ENCODE data around the gene ADAM10.

Gene ADAM10

DNA sequence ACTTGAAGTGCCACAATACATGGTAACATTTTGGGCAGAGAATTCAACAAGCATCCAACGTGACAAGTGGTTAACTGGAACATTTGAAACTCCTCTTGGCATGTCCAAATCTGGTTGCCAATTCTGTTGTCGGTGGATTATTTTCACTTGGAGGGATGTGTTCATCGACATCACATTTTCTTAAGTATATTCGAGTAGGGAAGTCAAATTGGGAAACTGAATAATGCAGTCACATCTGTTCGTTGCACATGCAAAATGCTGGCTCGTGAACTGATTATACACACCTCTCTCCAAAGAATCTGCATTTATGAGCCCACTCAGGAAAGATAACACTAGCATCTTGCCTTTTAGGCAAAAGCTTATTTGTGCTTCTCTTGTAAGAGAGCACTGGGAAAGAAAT is 178.0 kb downstream of the ADAM10 start:
- Histone ChIP-seq H3K9ac (ENCODE audit: low read length) (no peak overlapping the region), H3K4me3 (ENCODE audit: low read length) (no peak overlapping the region), H3K27me3 (replicated peaks; ENCODE audit: control insufficient read depth, insufficient read depth, low read length) (no peaks in the 10 kb centered on the region), H3K4me1 (ENCODE audit: control insufficient read depth, insufficient read depth, low read length) (no peaks in the 10 kb centered on the region), H3K36me3 (ENCODE audit: control insufficient read depth, insufficient read depth, low read length, severe bottlenecking) (no peaks in the 10 kb centered on the region), H3K9me3 (ENCODE audit: control insufficient read depth, low read length) (peaks cover 3% of the 10 kb centered on the region)
- no peak for DNase-seq (ENCODE audit: low read depth)

DNA sequence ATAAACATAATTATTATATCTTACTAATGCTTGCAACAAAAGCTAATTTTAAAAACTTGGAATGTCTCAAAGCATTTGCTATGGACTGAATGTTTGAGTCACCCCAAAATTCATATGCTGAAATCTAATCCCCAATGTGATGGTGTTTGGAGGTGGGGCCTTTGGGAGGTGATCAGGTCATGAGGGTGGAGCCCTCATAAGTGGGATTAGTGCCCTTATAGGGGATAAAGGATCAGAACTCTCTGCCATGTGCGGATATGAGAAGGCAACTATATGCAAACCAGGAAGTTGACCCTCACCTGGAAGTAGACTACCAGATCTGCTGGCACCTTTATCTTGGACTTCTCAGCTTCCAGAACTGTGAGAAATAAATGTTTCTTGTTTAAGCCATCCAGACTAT is 180.1 kb downstream of the ADAM10 start:
- Histone ChIP-seq H3K9me3 (ENCODE audit: control insufficient read depth, low read length) (peaks cover 3% of the 10 kb centered on the region), H3K27me3 (replicated peaks; ENCODE audit: control insufficient read depth, insufficient read depth, low read length) (no peaks in the 10 kb centered on the region), H3K4me1 (ENCODE audit: control insufficient read depth, insufficient read depth, low read length) (no peaks in the 10 kb centered on the region), H3K36me3 (ENCODE audit: control insufficient read depth, insufficient read depth, low read length, severe bottlenecking) (no peaks in the 10 kb centered on the region), H3K9ac (ENCODE audit: low read length) (no peak overlapping the region), H3K4me3 (ENCODE audit: low read length) (no peak overlapping the region)
- no peak for DNase-seq (ENCODE audit: low read depth)

- Histone ChIP-seq H3K36me3 (ENCODE audit: control insufficient read depth, insufficient read depth, low read length, severe bottlenecking) (no peaks in the 10 kb centered on the region), H3K9me3 (ENCODE audit: control insufficient read depth, low read length) (peaks cover 3% of the 10 kb centered on the region), H3K4me1 (ENCODE audit: control insufficient read depth, insufficient read depth, low read length) (no peaks in the 10 kb centered on the region), H3K27me3 (replicated peaks; ENCODE audit: control insufficient read depth, insufficient read depth, low read length) (no peaks in the 10 kb centered on the region), H3K9ac (ENCODE audit: low read length) (no peak overlapping the region), H3K4me3 (ENCODE audit: low read length) (no peak overlapping the region)
- no peak for DNase-seq (ENCODE audit: low read depth)
Observed at GRCh38 chr15:58568157-58568571, 181.3 kb downstream of the ADAM10 start.

- H3K27me3 ChIP-seq (replicated peaks; ENCODE audit: control insufficient read depth, insufficient read depth, low read length) = no peaks in the 10 kb centered on the region
- no peaks in the 10 kb centered on the region for H3K36me3 ChIP-seq (ENCODE audit: control insufficient read depth, insufficient read depth, low read length, severe bottlenecking)
- DNase-seq (ENCODE audit: low read depth) = no peak
- no peaks in the 10 kb centered on the region for H3K4me1 ChIP-seq (ENCODE audit: control insufficient read depth, insufficient read depth, low read length)
- no peak overlapping the region for H3K4me3 ChIP-seq (ENCODE audit: low read length)
- H3K9ac ChIP-seq (ENCODE audit: low read length) = no peak overlapping the region
- H3K9me3 ChIP-seq (ENCODE audit: control insufficient read depth, low read length) = peaks cover 3% of the 10 kb centered on the region
Observed at GRCh38 chr15:58566029-58566428, 183.5 kb downstream of the ADAM10 start.

DNA sequence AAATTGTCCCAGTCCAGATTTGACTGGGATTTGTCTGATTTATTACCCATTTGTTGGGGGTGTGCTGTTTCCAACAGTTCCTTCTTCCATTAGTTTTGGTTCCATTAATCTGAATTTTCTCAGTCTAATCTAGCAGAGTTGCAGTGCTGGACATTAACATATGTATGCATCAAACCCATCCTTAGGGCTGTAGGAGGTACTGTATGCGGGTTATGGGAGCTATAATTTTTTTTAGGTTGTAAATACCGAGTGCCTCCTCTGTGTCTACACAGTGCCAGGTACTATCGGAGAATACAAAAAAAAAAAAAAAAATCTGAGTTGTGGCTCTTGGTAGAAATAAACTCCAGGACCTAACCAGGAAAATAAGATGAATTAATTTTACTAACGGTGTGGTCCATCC is 183.9 kb downstream of the ADAM10 start:
- Histone ChIP-seq H3K4me1 (ENCODE audit: control insufficient read depth, insufficient read depth, low read length) (no peaks in the 10 kb centered on the region), H3K27me3 (replicated peaks; ENCODE audit: control insufficient read depth, insufficient read depth, low read length) (no peaks in the 10 kb centered on the region), H3K36me3 (ENCODE audit: control insufficient read depth, insufficient read depth, low read length, severe bottlenecking) (no peaks in the 10 kb centered on the region), H3K9me3 (ENCODE audit: control insufficient read depth, low read length) (peaks cover 3% of the 10 kb centered on the region), H3K4me3 (ENCODE audit: low read length) (no peak overlapping the region), H3K9ac (ENCODE audit: low read length) (no peak overlapping the region)
- no peak for DNase-seq (ENCODE audit: low read depth)

DNA sequence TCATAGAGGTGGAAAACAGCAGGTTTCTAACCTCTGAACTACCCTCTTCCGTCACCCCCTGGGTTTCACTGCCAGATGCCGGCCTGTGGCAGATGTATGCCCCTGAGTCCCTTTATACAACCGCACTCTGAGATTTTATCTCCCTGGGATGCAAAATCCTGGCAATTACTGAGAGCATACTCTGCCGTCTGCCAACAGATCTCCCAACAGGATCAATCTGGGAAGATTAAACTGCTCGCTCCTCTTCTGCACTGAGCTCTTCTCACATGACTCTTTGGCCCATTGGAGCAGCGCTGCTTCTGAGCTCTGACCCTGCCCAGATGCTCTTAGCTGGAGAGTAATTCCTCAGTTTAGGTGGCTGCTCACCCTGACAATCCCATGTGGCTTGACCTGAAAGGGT is 184.5 kb downstream of the ADAM10 start:
- H3K36me3 ChIP-seq (ENCODE audit: control insufficient read depth, insufficient read depth, low read length, severe bottlenecking) = no peaks in the 10 kb centered on the region
- H3K9me3 ChIP-seq (ENCODE audit: control insufficient read depth, low read length) = peaks cover 3% of the 10 kb centered on the region
- DNase-seq (ENCODE audit: low read depth) = no peak
- no peak overlapping the region for H3K9ac ChIP-seq (ENCODE audit: low read length)
- no peak overlapping the region for H3K4me3 ChIP-seq (ENCODE audit: low read length)
- no peaks in the 10 kb centered on the region for H3K27me3 ChIP-seq (replicated peaks; ENCODE audit: control insufficient read depth, insufficient read depth, low read length)
- no peaks in the 10 kb centered on the region for H3K4me1 ChIP-seq (ENCODE audit: control insufficient read depth, insufficient read depth, low read length)

GRCh38 chr15:58562135-58562534 is 187.4 kb downstream of the ADAM10 start:
- H3K9ac ChIP-seq (ENCODE audit: low read length) = no peak overlapping the region
- no peaks in the 10 kb centered on the region for H3K27me3 ChIP-seq (replicated peaks; ENCODE audit: control insufficient read depth, insufficient read depth, low read length)
- H3K4me1 ChIP-seq (ENCODE audit: control insufficient read depth, insufficient read depth, low read length) = no peaks in the 10 kb centered on the region
- no peaks in the 10 kb centered on the region for H3K36me3 ChIP-seq (ENCODE audit: control insufficient read depth, insufficient read depth, low read length, severe bottlenecking)
- peaks cover 4% of the 10 kb centered on the region for H3K9me3 ChIP-seq (ENCODE audit: control insufficient read depth, low read length)
- H3K4me3 ChIP-seq (ENCODE audit: low read length) = no peak overlapping the region
- no peak for DNase-seq (ENCODE audit: low read depth)

DNA sequence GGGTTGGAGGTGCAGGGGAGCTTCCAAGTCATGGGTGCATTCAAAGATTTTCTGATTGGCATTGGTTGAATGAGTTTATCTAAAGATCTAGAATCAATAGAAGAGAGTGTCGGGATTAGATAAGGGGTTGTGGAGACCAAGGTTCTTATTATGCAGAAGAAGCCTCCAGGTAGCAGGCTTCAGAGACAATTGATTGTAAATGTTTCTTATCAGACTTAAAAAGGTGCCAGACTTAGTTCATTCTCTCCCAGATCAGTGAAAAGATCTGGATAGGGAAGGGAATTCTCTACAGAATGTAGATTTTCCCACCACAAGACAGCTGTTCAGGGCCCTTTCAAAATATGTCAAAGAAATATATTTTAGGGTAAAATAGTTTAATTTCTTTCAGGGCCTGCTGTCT is 188.2 kb downstream of the ADAM10 start:
- H3K36me3 ChIP-seq (ENCODE audit: control insufficient read depth, insufficient read depth, low read length, severe bottlenecking) = no peaks in the 10 kb centered on the region
- no peak for DNase-seq (ENCODE audit: low read depth)
- no peak overlapping the region for H3K4me3 ChIP-seq (ENCODE audit: low read length)
- H3K9me3 ChIP-seq (ENCODE audit: control insufficient read depth, low read length) = peaks cover 4% of the 10 kb centered on the region
- H3K9ac ChIP-seq (ENCODE audit: low read length) = no peak overlapping the region
- H3K27me3 ChIP-seq (replicated peaks; ENCODE audit: control insufficient read depth, insufficient read depth, low read length) = no peaks in the 10 kb centered on the region
- no peaks in the 10 kb centered on the region for H3K4me1 ChIP-seq (ENCODE audit: control insufficient read depth, insufficient read depth, low read length)

DNA sequence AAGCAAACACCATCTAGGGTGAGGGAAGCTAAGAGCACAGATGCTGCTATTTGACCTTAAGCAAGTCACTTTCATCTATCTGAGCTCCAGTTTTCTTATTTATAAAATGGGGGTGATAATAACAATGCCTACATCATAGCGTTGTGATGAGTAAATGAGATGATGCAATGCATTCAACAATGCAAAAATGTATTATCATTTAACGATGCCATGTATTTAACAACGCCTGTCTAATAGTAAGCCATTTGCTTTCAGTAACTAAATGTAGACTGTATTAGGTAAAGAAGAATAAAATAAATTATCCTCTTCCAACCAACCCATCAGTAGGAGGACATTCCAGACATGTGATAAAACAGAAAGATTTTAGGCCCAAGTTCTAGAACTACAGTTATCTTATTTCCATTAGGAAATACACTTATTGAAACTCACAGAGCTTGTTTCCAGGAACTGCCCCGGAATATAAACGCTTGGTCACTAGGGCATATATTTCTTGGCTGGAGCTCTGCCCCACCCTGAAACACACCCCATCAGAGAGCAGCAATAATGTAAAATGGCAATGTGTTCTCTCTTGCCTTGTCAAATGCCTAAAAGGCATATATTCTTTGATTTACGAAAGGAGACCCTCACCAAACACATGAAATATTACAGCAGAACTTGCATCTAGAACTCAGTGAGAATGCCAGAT is 189.5 kb downstream of the ADAM10 start:
- no peak for DNase-seq (ENCODE audit: low read depth)

DNA sequence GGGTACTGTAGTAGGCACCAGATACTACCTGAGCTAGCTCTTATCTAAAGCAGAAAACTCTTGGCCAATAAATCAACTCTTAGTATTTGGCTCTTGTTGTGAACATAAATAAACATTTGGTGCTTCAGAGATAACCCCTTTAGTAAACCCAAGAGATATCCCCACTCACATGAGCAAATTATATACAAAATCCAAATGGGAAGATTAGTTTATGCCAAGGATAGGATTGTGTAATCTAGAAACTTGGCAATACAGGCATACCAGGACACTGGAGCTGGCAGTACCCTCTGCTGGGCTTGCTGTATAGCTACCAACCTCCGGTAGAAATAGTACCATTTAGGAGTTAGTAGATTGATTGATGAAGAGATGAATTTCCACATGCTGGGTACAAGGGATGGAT is 190.7 kb downstream of the ADAM10 start:
- no peak overlapping the region for H3K4me3 ChIP-seq (ENCODE audit: low read length)

More for the DNA sequence above, 189.5 kb downstream of the ADAM10 start:
- Histone ChIP-seq H3K36me3 (ENCODE audit: control insufficient read depth, insufficient read depth, low read length, severe bottlenecking) (no peaks in the 10 kb centered on the region), H3K27me3 (replicated peaks; ENCODE audit: control insufficient read depth, insufficient read depth, low read length) (no peaks in the 10 kb centered on the region), H3K4me3 (ENCODE audit: low read length) (no peak overlapping the region), H3K4me1 (ENCODE audit: control insufficient read depth, insufficient read depth, low read length) (no peaks in the 10 kb centered on the region), H3K9ac (ENCODE audit: low read length) (no peak overlapping the region), H3K9me3 (ENCODE audit: control insufficient read depth, low read length) (peaks cover 4% of the 10 kb centered on the region)

DNA sequence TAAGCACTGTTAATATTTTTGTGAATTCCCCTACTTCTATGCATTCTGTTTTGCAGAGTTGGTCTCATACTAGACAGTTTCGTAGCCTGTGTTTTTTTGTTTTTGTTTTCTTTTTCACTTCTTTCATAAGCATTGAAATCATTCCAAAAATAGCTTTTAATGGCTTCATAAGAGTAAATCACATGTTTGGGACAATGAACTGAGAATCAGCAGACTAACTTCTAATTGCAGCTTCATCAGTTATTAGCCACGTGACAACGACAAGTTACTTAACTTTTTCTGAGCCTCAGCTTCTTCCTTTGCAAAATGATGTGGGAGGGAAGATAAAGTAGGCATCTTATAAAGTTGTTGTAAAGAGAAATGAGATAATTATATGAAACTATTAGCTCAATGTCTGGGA is 193.0 kb downstream of the ADAM10 start:
- Histone ChIP-seq H3K9ac (ENCODE audit: low read length) (no peak overlapping the region), H3K4me3 (ENCODE audit: low read length) (no peak overlapping the region), H3K27me3 (replicated peaks; ENCODE audit: control insufficient read depth, insufficient read depth, low read length) (no peaks in the 10 kb centered on the region), H3K36me3 (ENCODE audit: control insufficient read depth, insufficient read depth, low read length, severe bottlenecking) (no peaks in the 10 kb centered on the region), H3K9me3 (ENCODE audit: control insufficient read depth, low read length) (peaks cover 4% of the 10 kb centered on the region), H3K4me1 (ENCODE audit: control insufficient read depth, insufficient read depth, low read length) (peaks cover 11% of the 10 kb centered on the region)
- DNase-seq (ENCODE audit: low read depth) = no peak

More for the DNA sequence above, 190.7 kb downstream of the ADAM10 start:
- no peaks in the 10 kb centered on the region for H3K27me3 ChIP-seq (replicated peaks; ENCODE audit: control insufficient read depth, insufficient read depth, low read length)
- H3K9ac ChIP-seq (ENCODE audit: low read length) = no peak overlapping the region
- no peaks in the 10 kb centered on the region for H3K4me1 ChIP-seq (ENCODE audit: control insufficient read depth, insufficient read depth, low read length)
- DNase-seq (ENCODE audit: low read depth) = no peak
- peaks cover 4% of the 10 kb centered on the region for H3K9me3 ChIP-seq (ENCODE audit: control insufficient read depth, low read length)
- H3K36me3 ChIP-seq (ENCODE audit: control insufficient read depth, insufficient read depth, low read length, severe bottlenecking) = no peaks in the 10 kb centered on the region

DNA sequence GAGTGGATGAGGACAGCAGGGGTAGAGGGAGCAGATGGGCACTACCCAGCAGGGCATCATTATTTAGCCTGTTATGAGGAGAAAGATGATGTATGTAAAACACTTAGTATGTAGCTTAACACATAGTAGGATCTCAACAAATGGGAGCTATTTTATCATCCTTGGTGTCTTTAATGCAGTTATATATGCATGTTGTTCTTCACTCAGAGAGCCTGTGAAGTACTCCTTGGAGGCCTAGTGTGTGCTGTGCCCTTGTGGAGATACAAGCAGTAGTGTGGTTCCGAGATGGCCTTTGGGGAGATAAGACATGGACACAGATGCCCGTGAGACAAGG is 193.5 kb downstream of the ADAM10 start:
- Histone ChIP-seq H3K36me3 (ENCODE audit: control insufficient read depth, insufficient read depth, low read length, severe bottlenecking) (no peaks in the 10 kb centered on the region), H3K27me3 (replicated peaks; ENCODE audit: control insufficient read depth, insufficient read depth, low read length) (no peaks in the 10 kb centered on the region), H3K9me3 (ENCODE audit: control insufficient read depth, low read length) (peaks cover 4% of the 10 kb centered on the region), H3K4me1 (ENCODE audit: control insufficient read depth, insufficient read depth, low read length) (peaks cover 17% of the 10 kb centered on the region), H3K9ac (ENCODE audit: low read length) (no peak overlapping the region), H3K4me3 (ENCODE audit: low read length) (no peak overlapping the region)
- no peak for DNase-seq (ENCODE audit: low read depth)
